Ascending aorta (tissue), 2 donors: Measurements from ENCODE around the gene ATG5. TPM values are rescaled to one million over a fixed set of nuclear protein-coding genes. Genes with fewer than 3 reads are reported as not detected.

Experiments
- DNase-seq, 2 donors: peaks; one replicate each; pipeline ENCODE4 v3.0.0-alpha.2; 2019; ENCODE audit warnings: low spot score in 2 of 2
- H3K27ac ChIP-seq, 2 donors: fragments of 200-600 bp; sonication (generic); one replicate each; pipeline ENCODE4 v1.5.1; 2016 to 2017; ENCODE audit warnings: mild to moderate bottlenecking in 1 of 2
- H3K27me3 ChIP-seq: fragments of 200-600 bp; sonication (generic); one replicate; pipeline ENCODE4 v1.5.1; 2017
- H3K36me3 ChIP-seq, 2 donors: fragments of 200-600 bp; sonication (generic); one replicate each; pipeline ENCODE4 v1.5.1; 2016
- H3K4me1 ChIP-seq, 2 donors: fragments of 200-600 bp; sonication (generic); one replicate each; pipeline ENCODE4 v1.5.1; 2016 to 2017; ENCODE audit warnings: mild to moderate bottlenecking in 1 of 2
- H3K4me3 ChIP-seq, 2 donors: fragments of 200-600 bp; sonication (generic); one replicate each; pipeline ENCODE4 v1.5.1; 2016 to 2017; ENCODE audit warnings: mild to moderate bottlenecking in 1 of 2
- H3K9me3 ChIP-seq, 2 donors: fragments of 200-600 bp; sonication (generic); one replicate each; pipeline ENCODE4 v1.5.1; 2016
- intact Hi-C: fragments of 100-400 bp; cut with DNase I; formaldehyde crosslinking; loops from one replicate; pipeline ENCODE4 v1.15.1; 2023
- total RNA-seq: library from RNA; depleted of rRNA; stranded (reverse); fragments of >200 nt; gene quantifications from one replicate; pipeline ENCODE4 v1.1.0, GENCODE V29; 2016
- TF ChIP-seq, protein P1 (sequence below), 3 experiments: fragments of 200-600 bp in 2 of 3; fragments of 450-650 bp in 1 of 3; sonication (generic) in 2 of 3; IDR thresholded peaks; one replicate each; pipeline ENCODE4 v1.5.1; 2016 to 2019; ENCODE audit warnings: antibody characterized with exemption in 3 of 3, mild to moderate bottlenecking in 1 of 3, moderate library complexity in 1 of 3

Gene ATG5
- total RNA-seq, 1 donor from 2014 or later = 15.1 TPM

DNA sequence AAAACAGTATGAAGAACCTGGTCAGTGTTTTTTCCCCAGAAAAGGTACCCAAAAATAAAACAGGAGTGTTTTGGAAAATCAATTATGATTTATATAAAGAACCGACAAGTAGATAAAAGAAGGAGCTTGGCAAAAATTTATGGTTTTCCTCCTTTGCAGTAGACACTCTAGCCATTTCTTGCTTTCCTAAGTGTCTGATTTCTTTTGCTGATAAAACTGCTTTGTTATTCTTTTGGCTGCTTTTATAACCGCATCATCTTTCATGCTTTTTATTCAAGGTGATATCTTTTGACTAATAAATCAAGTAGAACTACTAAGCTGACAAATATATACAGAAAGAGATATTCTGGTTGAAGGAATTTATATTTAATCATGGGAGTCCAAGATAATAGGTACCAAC lies 16.6 kb downstream of the ATG5 start:
- TF ChIP-seq, protein P1, sequence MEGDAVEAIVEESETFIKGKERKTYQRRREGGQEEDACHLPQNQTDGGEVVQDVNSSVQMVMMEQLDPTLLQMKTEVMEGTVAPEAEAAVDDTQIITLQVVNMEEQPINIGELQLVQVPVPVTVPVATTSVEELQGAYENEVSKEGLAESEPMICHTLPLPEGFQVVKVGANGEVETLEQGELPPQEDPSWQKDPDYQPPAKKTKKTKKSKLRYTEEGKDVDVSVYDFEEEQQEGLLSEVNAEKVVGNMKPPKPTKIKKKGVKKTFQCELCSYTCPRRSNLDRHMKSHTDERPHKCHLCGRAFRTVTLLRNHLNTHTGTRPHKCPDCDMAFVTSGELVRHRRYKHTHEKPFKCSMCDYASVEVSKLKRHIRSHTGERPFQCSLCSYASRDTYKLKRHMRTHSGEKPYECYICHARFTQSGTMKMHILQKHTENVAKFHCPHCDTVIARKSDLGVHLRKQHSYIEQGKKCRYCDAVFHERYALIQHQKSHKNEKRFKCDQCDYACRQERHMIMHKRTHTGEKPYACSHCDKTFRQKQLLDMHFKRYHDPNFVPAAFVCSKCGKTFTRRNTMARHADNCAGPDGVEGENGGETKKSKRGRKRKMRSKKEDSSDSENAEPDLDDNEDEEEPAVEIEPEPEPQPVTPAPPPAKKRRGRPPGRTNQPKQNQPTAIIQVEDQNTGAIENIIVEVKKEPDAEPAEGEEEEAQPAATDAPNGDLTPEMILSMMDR (IDR thresholded peaks at IDR 0.05) = no peak
- no peaks in the 10 kb centered on the region for H3K9me3 ChIP-seq
- no peak overlapping the region for H3K4me3 ChIP-seq
- no peak for DNase-seq
- H3K36me3 ChIP-seq = peaks cover 0 to 4% of the 10 kb centered on the region in 2 donors
- H3K27me3 ChIP-seq = no peaks in the 10 kb centered on the region
- H3K4me1 ChIP-seq = peaks cover 0 to 19% of the 10 kb centered on the region in 2 donors
- no peak overlapping the region for H3K27ac ChIP-seq
- intact Hi-C loops = no loop called here

DNA sequence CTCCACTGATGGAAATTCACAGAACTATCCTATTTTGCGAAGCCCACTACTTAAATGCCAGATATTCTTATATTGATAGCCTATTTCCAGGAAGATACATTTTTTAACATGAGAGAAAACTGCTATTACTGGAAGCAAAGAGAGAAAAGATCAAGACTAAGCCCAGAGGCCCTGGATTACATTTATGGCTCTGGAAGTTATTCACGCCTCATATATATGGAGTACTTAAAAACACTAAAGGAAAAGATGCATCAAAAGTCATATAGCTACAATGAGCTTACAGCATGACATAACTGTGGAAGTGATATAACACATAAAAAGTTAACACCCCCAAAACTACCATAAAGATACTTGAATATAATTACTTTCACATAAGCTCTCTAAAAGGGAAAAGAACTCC lies 19.8 kb downstream of the ATG5 start:
- H3K4me3 ChIP-seq = no peak overlapping the region
- DNase-seq = no peak
- no peaks in the 10 kb centered on the region for H3K9me3 ChIP-seq
- intact Hi-C loops = no loop called here
- no peaks in the 10 kb centered on the region for H3K27me3 ChIP-seq
- H3K4me1 ChIP-seq = peaks cover 0 to 19% of the 10 kb centered on the region in 2 donors
- H3K27ac ChIP-seq = no peak overlapping the region
- TF ChIP-seq, protein P1 (IDR thresholded peaks at IDR 0.05) = no peak
- peaks cover 0 to 4% of the 10 kb centered on the region in 2 donors for H3K36me3 ChIP-seq

DNA sequence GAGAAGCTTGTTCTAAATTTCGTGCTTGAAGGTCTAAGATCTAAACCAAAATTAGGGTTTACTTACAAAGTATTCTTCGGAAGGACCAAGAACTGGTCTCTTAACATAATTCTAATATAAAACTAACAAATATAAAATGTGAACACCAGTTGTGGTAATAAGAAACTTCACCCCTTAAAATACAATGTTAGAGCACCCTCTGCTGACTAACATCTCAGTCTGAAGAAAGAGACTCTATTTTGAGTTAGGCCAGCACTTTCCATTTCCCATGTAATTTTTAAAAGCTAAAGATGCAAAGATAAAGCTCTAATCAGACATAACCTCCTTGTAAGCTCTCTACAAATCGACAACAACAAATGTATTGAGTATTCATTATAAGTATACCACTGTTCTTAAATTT lies 24.6 kb downstream of the ATG5 start:
- Histone ChIP-seq H3K27ac (no peak overlapping the region), H3K4me1 (no peaks in the 10 kb centered on the region), H3K9me3 (no peaks in the 10 kb centered on the region), H3K27me3 (no peaks in the 10 kb centered on the region), H3K4me3 (no peak overlapping the region), H3K36me3 (peaks cover 0 to 4% of the 10 kb centered on the region in 2 donors)
- intact Hi-C loops = loop anchor here (5.0 kb wide), 1 partner anchor 819 kb away; no protein-coding TSS in a partner anchor
- TF ChIP-seq, protein P1 (IDR thresholded peaks at IDR 0.05) = peak in 2 of 3 experiments; percentile 16 to 49
- DNase-seq = no peak

DNA sequence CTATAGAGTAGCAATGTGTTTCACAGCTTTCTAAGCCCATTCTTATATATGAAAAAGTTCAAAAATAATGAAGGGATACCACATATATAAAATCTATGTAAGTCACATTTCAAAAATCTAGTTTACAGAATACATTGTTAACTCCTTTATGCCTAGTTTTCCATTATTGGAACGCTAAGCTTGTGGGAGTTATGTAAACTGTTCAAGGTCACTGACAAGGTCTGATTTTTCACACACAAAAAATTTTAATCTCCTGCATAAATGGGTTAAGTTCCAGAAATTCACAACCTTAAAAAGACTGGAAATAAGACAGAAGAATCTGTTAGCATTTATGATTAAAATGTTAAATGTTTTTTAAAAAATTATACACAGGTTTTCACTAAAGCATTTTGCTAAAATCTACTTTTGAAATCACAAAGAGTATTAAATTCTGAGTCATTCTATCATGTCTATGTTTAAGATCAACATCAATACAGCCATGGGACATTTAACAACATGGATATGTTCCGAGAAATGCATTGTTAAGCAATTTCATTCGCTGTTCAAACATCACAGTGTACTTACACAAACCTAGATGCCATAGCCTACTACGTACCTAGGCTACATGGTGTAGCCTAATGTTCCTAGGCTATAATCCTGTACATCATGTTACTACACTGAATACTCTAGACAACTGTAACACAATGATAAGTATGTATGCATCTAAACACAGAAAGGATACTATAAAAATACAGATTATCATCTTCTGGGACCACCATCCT lies 25.4 kb downstream of the ATG5 start:
- intact Hi-C loops = loop anchor here (5.0 kb wide), 1 partner anchor 818 kb away; no protein-coding TSS in a partner anchor
- TF ChIP-seq, protein P1 (IDR thresholded peaks at IDR 0.05) = no peak
- H3K27me3 ChIP-seq = no peaks in the 10 kb centered on the region
- no peaks in the 10 kb centered on the region for H3K4me1 ChIP-seq
- H3K9me3 ChIP-seq = no peaks in the 10 kb centered on the region
- no peak overlapping the region for H3K27ac ChIP-seq
- H3K36me3 ChIP-seq = peaks cover 0 to 4% of the 10 kb centered on the region in 2 donors
- no peak for DNase-seq
- H3K4me3 ChIP-seq = no peak overlapping the region

DNA sequence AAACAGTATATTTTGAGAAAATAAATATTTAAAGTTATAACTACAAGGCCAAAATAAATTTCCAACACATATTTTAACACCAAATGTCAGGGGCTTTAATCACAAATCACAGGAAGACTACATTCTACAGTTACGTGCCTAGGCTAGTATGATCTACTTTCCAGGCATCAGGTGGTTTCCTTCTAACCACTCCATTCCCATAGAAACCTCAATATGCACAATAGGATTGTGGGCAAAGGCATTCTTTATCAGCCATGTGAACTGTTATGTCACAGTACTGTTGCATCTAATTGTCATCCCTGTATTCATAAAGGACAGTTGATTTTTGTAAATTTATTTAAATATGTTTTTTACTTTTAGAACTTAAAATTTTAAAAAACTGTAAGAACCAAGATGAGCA lies 32.4 kb downstream of the ATG5 start:
- Histone ChIP-seq H3K27me3 (no peaks in the 10 kb centered on the region), H3K36me3 (peaks cover 5 to 17% of the 10 kb centered on the region in 2 donors), H3K9me3 (no peaks in the 10 kb centered on the region), H3K4me1 (no peaks in the 10 kb centered on the region), H3K4me3 (no peak overlapping the region), H3K27ac (no peak overlapping the region)
- intact Hi-C loops = no loop called here
- TF ChIP-seq, protein P1 (IDR thresholded peaks at IDR 0.05) = no peak
- no peak for DNase-seq
